ENCODE results near the gene KY.

Gene KY

GRCh38 chr3:134614955-134615354 is 35.9 kb downstream of the KY start:
- H3K27ac ChIP-seq, result no peak overlapping the region
- DNase-seq, result no peak
- H3K36me3 ChIP-seq, result no peaks in the 10 kb centered on the region
- no peak for TF ChIP-seq CTCF (IDR thresholded peaks at IDR 0.05; ENCODE audit: low read depth, low read length)
- no peaks in the 10 kb centered on the region for H3K9me3 ChIP-seq (ENCODE audit: severe bottlenecking)
- H3K27me3 ChIP-seq (ENCODE audit: insufficient read depth, low read depth, severe bottlenecking), result no peaks in the 10 kb centered on the region
- H3K4me3 ChIP-seq (ENCODE audit: low read depth, low read length), result no peak overlapping the region

- Histone ChIP-seq H3K27ac (no peak overlapping the region), H3K9me3 (ENCODE audit: severe bottlenecking) (no peaks in the 10 kb centered on the region), H3K36me3 (no peaks in the 10 kb centered on the region), H3K27me3 (ENCODE audit: insufficient read depth, low read depth, severe bottlenecking) (no peaks in the 10 kb centered on the region), H3K4me3 (ENCODE audit: low read depth, low read length) (no peak overlapping the region)
- DNase-seq, result no peak
- no peak for TF ChIP-seq CTCF (IDR thresholded peaks at IDR 0.05; ENCODE audit: low read depth, low read length)
These were observed 37.8 kb downstream of the KY start for GRCh38 chr3:134613006-134613520.

GRCh38 chr3:134611516-134611915 is 39.3 kb downstream of the KY start:
- Histone ChIP-seq H3K27me3 (ENCODE audit: insufficient read depth, low read depth, severe bottlenecking) (no peaks in the 10 kb centered on the region), H3K27ac (no peak overlapping the region), H3K9me3 (ENCODE audit: severe bottlenecking) (no peaks in the 10 kb centered on the region), H3K36me3 (no peaks in the 10 kb centered on the region), H3K4me3 (ENCODE audit: low read depth, low read length) (no peak overlapping the region)
- no peak for DNase-seq
- TF ChIP-seq CTCF (IDR thresholded peaks at IDR 0.05; ENCODE audit: low read depth, low read length), result no peak

GRCh38 chr3:134610432-134611385 is 40.1 kb downstream of the KY start:
- Histone ChIP-seq H3K36me3 (no peaks in the 10 kb centered on the region), H3K27me3 (ENCODE audit: insufficient read depth, low read depth, severe bottlenecking) (no peaks in the 10 kb centered on the region), H3K4me3 (ENCODE audit: low read depth, low read length) (no peak overlapping the region), H3K9me3 (ENCODE audit: severe bottlenecking) (no peaks in the 10 kb centered on the region), H3K27ac (no peak overlapping the region)
- DNase-seq, result no peak
- TF ChIP-seq CTCF (IDR thresholded peaks at IDR 0.05; ENCODE audit: low read depth, low read length), result no peak

GRCh38 chr3:134609821-134610431 is 40.9 kb downstream of the KY start:
- DNase-seq, result no peak
- H3K27me3 ChIP-seq (ENCODE audit: insufficient read depth, low read depth, severe bottlenecking), result no peaks in the 10 kb centered on the region
- H3K27ac ChIP-seq, result no peak overlapping the region

More at GRCh38 chr3:134609821-134610431, 40.9 kb downstream of the KY start:
- TF ChIP-seq CTCF (IDR thresholded peaks at IDR 0.05; ENCODE audit: low read depth, low read length), result no peak
- H3K4me3 ChIP-seq (ENCODE audit: low read depth, low read length), result no peak overlapping the region
- H3K36me3 ChIP-seq, result no peaks in the 10 kb centered on the region
- H3K9me3 ChIP-seq (ENCODE audit: severe bottlenecking), result no peaks in the 10 kb centered on the region
